Measurements from ENCODE around the gene MAPK11.

The MAPK11 gene

DNA sequence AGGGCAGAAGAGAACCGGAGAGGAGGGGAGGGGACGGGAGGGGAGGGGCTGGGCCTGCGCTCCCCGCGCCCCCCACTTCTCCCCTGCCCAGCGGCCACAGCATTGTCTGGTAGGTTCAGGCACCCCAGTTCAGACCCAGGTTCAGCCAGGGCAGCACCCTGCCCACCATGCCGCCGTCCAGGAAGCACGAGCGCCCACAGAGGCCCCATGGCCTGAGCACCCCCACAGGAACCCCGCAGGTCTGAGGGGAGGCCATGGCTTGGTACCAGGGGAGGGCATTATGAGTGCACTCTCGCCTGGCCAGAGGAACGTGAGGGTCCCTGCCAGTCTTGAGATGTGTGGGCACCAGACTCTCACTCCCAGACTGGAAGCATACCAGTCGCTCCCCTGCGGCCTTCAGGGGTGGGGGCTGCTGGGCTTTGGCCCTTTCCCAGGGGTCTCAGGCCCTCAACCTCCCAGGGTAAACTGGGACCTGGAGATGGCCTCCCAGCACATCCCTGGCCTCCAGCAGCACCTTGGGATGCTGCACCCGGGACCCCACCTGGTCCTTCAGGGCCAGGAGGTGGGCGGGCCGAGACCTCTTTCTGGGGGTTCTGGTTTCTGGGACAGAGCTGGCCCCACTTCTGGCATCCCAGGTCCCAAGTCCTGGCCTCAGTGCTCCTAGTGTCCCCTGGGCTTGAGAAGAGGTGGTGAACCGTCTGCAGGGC, 37.9 kb upstream of the MAPK11 start:
- no peak for DNase-seq

DNA sequence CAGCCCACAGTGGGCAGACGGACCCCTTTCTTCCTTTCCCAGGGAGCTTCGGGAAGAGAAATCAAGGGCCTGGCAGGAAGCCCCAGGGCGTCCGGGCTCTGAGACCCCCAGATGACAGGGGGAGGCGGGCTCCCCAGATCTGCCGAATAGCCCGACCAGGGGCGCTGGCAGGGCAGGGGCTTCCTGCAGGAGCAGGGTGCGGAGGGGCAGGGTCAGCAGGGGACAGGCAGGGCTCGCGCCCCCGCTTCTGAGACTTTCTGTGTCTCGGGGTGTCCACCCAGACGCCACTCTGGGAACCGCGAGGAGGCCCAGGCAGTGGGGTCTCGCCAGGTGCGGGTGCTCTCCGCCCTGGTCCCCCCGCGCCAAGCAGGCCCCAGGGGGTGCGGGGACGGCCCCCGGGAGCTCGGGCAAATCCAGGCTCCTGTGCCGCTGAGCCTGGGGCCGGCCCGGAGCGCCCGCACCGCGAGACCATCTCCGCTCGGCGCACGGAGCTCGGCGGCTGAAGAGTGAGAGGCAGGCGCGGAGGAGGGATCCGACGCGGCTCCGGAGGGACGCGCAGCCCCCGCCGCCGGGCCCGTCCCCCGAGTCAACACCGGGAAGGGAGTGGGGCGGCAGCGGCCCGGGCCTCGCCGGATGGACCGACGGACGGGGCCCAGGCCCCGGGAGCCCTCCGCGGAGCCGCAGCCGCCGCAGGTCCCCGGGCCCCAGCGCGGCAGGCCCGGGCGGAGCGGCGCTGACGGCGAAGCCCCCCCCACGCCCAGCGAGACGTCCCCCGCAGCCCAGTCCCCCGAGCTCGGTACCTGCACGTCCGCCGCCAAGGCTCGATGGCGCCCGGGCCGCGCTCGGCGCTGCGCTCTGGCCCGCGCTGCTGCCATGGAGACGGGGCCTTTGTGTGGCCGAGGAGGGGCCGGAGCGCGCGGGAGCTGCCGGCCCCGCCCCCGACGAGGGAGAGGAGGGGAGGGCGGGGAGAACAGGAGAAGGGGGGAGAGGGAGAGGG, 36.9 kb upstream of the MAPK11 start, which contains the start of gene PLXNB2:
Gene PLXNB2, minus strand, starts transcription at position 894 of the 997 bp plus-strand sequence. CDS start 17,062 bp downstream, outside the sequence.
- peak; percentile 8 to 26 for DNase-seq

DNA sequence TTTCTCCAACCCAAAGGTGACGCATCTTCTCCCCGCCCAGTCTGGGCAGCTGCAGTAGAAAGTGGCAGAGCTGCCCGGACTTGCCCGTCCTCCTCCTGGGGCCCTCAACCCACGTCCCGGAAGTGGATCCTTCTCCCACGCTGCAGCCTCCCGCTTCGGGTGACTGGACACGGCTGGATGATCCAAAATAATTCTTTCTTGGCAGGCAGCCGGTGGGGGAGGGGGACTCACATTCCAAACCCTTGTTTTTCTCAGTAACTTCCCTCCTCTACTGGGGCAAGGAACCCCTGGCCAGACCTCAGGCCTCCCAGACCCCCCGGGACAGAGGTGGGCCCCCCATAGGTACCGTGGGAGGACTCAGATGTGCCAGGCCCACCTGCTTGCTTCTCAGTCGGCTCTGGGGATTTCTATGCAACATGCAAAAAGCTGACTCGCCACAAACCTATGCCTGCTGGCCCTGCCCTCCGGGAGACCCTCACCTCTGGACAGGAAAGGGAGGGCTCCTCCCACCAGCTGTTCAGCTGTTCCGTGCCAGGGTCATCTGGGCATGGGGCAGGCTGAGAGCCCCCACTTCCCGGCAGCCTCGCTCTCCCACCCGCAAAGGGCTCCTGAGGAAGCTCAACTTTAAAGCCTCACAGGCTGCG, 35.9 kb upstream of the MAPK11 start:
- DNase-seq: peak; percentile 15 to 22

DNA sequence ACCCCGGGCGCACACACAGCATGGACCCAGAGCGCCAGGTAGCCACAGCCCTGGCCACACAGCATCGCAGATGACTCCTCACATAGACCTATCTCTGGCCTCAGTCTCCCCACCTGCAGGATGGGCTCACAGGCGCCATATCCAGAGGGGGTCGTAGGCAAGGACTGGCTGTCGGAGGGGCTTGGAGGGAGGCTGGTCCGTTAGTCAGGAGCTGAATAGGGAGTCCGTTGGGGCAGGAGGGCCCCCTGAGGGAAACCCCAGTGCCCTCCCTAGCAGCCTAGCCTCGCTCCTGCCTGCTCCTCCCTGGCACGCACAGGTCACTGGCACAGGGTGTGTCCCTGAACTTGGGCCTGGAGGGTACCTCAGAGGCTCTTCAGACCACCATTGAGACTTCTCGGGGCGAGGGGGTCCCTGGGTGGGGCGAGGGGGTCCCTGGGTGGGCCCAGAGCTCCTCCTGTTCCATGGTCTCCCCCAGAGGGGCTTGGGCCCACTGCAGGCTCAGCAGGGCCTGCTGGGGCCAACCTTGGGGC, 35.3 kb upstream of the MAPK11 start:
- DNase-seq: no peak

DNA sequence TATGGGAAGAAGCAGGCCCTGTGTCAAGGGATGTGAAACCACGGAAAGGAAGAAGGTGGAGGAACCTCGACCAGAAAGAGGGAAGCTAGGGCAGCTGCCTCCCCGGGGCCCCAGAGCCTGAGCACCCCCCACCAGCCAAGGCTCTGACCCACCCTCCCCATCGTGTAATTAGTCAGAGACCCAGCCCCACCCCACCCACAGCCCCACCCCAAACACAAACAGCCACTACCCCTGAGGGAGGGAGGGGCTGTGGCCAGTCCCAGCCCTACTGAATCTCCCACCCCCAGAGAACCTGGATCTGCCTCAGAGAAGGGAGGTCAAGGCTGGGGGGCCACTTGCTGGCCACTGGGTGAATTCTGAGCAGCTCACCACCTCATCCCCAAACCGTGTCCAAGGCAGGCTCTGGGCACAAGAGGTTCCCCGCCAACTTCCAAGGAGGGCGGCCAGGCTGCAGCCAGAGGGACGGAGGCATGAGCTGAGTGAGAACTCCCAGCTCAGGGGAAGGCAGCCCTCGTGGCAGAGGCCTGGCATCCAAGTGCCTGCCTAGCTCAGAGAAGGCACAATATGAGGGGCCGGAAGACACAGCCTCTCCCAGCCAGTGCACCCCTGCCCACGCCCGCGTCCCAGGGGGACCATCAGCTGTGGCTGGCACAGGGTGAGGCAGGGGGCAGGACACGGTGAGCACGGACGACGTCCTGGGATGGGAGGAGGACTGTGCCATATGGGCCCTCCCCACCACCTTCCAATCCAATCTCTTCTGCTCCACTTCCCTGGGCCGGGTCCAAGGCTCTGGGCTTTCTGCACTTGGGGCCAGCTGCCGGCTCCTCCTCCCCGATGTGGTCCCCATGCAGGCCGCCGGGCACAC, 34.6 kb upstream of the MAPK11 start:
- no peak for DNase-seq

DNA sequence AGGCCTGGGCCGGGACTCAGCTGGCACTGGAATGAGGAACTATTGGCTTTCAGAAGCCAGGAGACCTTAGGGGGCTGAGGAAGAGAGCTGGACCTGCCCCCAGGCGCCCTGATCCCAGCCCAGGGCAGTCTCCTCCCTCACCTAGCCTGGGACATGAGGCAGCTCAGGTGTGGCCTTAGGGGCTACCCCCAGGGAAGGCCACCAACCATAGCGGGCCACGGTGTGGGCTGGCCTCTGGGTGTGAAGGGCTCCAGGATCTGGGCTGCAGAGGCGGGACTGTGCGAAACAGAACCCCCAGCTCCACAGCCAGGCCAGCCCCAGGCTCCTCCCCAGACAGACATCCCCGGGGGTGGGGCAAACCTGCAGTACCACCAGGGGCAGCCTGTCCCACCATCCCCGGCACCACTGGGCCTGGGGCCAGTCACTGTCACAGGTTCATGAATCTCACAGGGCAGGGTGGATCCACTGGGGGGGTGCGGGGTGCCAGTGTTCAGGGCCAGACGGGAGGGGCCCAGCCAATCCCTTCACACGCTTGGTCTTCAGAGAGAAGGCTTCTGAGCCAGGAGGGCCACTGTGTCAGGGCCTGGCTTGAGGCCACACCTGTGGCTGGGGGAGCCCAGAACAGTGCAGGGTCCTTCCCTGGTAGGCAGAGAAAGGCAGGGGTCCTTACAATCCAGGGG, 33.8 kb upstream of the MAPK11 start:
- DNase-seq: no peak

DNA sequence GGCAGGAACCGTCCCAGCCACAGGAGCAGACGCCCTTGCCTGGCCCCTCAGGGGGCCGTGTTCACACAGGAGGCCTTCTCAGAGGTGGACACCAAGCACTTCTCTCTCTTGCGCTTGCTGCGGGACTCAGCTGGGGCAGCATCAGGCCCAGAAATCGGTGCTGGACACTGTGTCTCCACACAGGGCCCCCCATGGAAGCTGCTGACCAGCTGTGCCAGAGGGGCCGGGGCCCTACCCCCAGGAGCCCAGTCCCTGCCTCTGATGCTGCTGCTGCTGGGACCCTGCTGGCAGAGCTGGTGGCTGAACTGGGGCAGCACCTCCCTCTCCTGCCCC, 33.3 kb upstream of the MAPK11 start:
- no peak for DNase-seq

DNA sequence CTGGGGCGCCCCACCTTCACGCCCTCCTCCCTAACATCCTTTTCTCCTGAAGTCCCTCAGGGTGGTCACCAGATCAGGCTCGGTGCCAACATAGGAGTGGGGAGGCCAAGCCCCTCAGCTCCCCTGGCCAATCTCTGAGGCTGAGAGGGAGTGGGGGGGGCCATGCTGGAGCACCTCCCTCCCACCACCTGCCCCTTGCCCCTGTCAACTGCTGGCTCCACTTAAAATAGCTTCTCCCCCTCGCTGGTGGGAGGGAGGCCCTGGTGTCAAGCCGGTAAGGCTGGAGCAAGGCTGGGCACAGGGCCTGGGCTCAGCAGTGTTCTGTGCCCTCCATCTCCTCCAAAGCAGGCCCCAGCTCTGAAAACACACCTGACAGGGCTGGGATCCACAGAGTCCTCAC, 32.4 kb upstream of the MAPK11 start:
- DNase-seq: no peak

DNA sequence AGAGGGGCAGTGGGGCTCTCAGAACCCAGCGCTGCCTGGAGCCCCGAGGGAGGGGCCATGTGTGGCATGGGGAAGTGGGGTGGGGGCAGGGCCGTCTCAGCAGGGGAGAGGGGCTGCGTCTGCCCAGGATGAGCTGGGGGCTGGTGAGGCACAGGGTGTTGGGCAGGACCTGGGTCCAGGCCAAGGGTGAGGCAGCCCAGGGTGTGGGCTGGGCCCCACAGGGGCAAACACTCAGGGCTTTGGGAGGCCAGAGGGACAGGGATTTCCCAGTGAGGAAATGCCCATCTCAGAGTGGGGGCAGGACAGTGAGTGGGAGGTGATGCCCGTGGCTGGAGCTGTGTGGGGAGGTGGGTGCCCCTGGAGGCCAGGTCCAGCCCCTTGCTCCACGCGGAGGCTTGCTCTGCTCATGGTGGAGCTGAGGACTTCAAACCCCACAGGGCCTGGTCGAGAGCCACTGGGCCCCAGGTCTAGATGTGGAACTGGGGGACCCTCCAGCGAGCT, 31.9 kb upstream of the MAPK11 start:
- DNase-seq: no peak

DNA sequence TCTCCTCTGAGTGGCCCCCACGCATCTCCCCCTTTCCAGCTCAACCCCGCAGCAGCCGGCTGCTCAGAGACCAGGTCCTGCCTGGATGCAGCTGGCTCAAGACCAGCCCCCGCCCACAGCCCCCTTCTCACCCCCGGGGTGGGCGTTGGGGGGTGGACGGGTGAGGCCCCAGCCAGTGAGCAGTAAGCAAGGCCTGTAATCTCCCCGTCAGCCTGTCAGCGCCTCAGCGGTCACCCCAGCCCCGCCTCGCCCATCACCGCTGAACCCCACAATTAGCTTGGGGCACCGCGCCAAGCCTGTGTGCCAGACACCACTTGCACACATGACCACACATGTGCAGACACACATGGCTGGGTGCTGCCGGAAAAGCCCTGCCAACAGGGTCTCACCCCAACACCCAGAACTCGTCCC, 31.4 kb upstream of the MAPK11 start:
- DNase-seq: no peak

DNA sequence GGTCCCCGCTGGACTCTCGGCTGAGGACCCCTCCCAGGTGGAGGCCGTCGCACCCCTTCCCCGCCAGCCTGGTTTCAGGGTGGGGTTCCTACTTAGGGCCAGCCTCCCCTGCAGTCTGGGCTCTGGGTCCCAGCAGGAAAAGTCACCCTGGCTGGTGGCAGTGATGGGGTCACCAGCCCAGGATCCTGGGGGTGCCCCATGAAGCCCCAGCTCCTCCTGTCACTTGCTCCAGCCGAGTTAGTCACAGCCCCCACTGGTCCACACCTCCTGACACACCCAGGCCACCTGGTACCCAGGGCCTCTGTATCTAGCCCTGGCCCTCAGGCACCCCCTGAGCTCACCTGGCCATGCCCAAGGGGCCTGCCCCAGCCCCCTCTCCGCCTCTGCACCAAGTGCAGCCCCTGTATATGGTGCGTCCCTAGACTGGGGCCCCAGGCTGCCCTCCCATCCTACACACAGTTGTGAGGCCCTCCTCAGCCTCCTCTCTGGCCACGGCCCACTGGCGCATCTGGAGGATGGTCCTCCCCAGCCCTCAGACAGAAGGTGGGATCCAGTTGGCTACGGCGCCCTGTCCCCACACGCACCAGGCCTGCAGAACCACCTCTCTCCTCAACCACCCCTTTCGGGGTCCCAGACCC, 30.6 kb upstream of the MAPK11 start:
- no peak for DNase-seq

DNA sequence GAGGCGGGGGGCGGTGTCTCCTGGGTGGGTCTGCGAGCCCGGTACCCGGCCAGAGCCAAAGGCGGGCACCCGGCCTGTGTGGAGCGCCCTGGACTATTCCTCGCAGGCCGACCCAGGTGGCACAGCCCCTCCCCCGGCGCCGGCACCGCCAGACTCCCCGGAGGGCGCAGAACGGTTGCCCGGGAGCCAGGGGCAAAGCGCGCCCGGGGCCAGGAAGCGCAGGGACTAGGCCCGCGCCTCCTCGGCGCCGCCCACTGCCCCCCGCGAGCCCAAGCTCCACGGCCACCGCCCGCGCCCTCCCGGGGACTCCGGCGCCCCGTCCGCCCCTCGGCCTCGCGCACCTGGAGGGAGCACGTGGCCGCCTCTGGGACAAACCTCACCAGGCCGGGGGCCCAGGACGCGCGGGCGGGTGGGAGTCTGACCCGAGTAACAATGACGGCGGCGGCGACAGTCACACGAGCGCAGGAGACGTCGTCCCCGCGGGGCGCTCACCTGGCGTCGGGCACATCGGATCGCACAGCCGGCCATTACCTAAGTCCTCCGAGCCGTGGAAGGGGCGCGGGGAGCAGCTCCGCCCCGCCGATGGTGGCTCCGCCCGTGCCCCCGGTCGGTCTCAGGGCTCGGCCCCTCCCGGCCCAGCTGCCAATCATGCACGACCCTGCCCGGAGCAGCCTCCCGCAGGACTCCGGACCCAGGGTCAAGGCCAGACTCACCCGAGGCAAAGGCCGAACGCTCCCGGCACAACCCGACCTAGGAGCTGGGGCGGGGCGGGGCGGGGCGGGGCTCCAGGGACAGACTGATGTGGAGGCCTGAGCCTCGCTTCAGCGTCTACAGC, 29.8 kb upstream of the MAPK11 start:
- DNase-seq: no peak

DNA sequence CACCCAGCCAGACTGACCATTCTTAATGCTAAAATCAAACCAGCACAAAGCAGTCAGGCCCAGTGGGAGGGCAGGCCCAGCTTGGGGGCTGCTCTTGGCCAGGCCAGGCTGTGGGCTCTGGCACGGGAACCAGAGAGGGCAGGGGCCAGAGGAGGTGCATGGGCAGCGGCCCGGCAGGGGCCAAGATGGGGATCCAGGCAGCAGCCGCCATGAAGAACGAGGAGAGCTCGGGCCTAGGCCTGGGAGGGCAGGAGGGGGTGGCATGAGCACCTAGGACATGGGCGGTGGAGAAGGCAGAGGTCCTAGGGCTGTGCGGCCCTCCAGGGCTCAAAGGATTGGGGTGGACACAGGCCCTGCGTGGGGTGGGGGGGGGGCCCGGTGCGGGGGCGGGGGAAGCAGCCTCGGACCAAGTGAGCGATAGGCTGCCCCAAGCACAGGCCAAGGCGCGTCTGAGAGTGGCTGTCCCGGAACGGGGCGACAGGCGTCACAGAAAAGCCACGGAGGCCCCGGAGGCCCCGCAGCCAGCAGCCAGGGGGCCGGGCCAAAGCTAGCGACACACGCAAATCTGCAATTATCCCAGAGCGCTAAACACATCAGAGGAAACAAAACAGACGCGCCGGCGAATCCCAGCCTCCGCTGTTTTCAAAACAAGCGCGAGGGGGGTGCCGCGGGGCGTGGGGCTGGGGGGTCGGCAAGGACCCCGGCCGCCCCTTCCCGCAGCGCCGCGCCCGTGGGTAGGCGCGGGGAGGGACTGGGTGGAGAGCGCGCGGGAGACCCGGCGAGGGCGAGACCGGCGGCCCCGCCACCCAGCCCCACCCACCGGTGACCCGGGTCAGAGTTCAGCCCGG, 29.0 kb upstream of the MAPK11 start:
- no peak for DNase-seq

DNA sequence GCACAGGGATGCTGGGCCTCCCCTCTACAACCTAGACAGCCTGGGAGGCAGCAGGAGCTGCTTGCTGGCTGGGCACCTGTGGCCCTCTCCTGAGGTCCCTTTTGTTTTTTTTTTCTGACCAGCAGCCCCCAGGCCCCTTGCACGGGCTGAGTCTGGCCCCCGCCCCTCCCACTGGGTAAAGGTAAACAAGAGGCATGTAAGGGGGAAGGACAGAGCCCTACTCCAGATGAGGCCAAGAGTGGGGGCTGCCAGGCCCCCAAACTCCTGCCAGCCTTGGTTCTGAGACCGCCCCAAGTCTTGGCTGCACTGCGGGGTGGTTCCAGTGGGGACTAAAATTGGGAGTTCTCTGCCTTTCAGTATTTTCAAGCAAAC, 28.1 kb upstream of the MAPK11 start:
- DNase-seq: no peak

DNA sequence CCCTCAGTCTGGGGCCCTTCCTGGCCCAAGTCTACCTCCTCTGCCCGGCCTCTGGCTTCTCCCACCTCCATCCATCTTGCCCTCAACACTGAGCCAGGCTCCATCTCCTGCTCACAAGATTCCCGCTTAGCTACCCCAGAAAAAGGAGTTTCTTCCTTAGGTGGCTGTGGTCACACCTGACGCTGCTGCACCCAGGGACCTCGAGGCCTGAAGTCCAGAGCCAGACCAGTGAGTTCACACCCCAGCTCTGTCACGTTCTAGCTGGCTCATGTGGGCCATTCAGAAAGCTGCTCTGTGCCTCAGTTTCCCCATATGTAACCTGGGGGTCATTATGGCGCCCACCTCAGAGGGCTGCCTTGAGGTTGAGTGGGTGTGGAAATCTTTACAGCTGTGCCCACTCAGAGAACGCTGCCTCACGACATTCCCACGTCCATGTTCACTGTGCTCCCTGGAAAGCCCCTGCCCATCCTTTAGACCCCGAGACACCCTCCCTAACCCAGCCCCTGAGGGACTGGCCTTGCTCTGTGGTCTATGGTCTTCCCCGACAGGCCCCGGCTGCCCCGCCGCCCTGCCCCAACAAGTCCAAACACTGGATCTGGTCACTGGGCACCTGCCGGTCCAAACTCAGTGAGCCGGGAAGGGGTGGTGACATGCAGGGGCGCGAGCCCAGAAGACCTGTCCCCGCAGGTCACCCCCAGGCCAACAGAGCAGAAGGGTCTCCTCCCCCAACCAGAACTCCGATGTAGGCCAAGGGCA, 27.5 kb upstream of the MAPK11 start:
- no peak for DNase-seq

DNA sequence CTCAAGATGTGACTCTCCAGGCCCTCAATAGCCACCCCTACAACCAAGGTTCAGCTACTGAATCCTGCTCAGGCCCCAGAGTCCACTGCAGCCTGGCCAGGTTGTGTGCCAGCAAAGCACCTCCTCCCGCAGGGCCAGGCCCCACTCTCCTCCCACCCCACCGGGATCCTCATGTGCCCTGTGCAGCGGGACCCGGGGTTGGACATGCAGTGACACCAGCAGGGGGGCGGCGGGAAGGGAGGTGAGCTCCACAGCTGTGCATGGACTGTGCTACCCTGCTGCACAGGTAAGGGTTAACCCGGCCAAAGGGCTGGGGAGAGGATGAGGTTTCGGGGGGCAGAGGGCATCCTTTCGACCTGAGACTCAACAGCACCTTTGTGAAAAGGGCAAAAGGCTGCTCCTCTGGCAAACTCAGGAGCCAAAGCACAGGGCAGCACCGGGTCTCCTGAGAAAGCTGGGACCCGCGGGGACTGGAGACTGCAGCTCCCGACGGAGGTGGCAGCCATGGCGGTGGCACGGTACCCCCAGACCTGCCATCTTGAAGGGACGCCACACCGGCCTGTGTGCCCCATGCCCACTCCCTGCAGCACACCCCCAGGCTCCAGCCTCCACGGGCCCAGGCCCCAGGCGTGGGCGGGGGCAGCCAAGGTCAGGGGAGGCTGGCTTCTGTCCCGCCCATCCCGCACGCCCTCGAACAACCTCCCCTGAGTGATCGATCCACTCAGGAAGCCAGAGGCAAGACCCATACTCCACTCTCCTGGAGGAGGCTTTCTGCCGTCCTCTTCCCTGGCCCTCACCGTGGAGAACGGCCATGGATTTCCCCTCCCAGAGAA, 26.7 kb upstream of the MAPK11 start:
- DNase-seq: no peak

DNA sequence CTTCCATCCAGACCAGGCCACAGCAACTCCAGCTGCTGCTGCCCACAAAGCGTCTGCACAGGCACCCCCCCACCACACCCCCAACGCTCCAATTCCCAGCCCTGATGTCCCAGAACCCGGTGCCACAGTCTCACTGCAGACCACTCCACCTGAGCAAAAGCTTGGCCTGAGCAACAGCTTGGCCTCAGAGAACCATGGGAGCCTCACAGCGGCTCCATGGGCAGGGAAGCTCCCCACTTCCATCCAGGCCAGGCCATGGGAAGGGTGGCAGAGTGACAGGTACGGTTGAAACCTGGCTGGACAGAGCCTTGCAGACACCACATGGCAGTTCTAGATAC, 24.1 kb upstream of the MAPK11 start:
- no peak for DNase-seq

Data from NCI-H187 (cell line).